Vagina (tissue), 2 donors: ENCODE data around the gene NEK7. TPM values are rescaled to one million over a fixed set of nuclear protein-coding genes. Genes with fewer than 3 reads are reported as not detected.
"Not testable (repeated sequence)": the region's sequence is repeated elsewhere in the genome, so short reads cannot be mapped to it uniquely, and the experiment has no call there.

Source experiments
- DNase-seq, 2 donors: peaks; one replicate each; pipeline ENCODE4 v3.0.0-alpha.2; 2017; ENCODE audit errors: extremely low spot score in 2 of 2
- H3K27ac ChIP-seq: fragments of 200-600 bp; sonication (generic); one replicate; pipeline ENCODE4 v1.5.1; 2019
- H3K27me3 ChIP-seq: fragments of 200-600 bp; sonication (generic); one replicate; pipeline ENCODE4 v1.5.1; 2019
- H3K36me3 ChIP-seq, 2 donors: fragments of 200-600 bp; sonication (generic); one replicate each; pipeline ENCODE4 v1.5.1; 2017 to 2019
- H3K4me1 ChIP-seq: fragments of 200-600 bp; sonication (generic); one replicate; pipeline ENCODE4 v1.5.1; 2019
- H3K4me3 ChIP-seq, 2 donors: fragments of 200-600 bp; sonication (generic); 1 replicate in 1 of 2; 2 replicates in 1 of 2; pipeline ENCODE4 v1.5.1; 2016 to 2019
- H3K9me3 ChIP-seq: fragments of 200-600 bp; sonication (generic); one replicate; pipeline ENCODE4 v1.5.1; 2019
- POLR2A ChIP-seq, 2 donors: fragments of 450-650 bp; IDR thresholded peaks; one replicate each; pipeline ENCODE4 v1.6.1; 2017; ENCODE audit warnings: antibody characterized with exemption in 2 of 2, mild to moderate bottlenecking in 2 of 2, moderate library complexity in 2 of 2
- POLR2AphosphoS5 ChIP-seq, 2 donors: sonication (generic); formaldehyde crosslinking; IDR thresholded peaks; one replicate each; pipeline ENCODE4 v1.9.0; 2017; ENCODE audit warnings: antibody characterized with exemption in 2 of 2, mild to moderate bottlenecking in 2 of 2, low read depth in 1 of 2; ENCODE audit not compliant: insufficient read depth in 1 of 2
- intact Hi-C: fragments of 100-400 bp; cut with DNase I; formaldehyde crosslinking; loops from one replicate; pipeline ENCODE4 v1.15.1; 2023
- total RNA-seq: library from RNA; depleted of rRNA; stranded (reverse); fragments of >200 nt; gene quantifications from one replicate; pipeline ENCODE4 v1.2.3, GENCODE V29; 2016
- TF ChIP-seq, protein P1 (sequence below), 3 experiments: fragments of 450-650 bp in 2 of 3; fragments of 200-600 bp in 1 of 3; sonication (generic) in 1 of 3; IDR thresholded peaks; one replicate each; pipeline ENCODE4 v1.5.1; 2017 to 2019; ENCODE audit warnings: antibody characterized with exemption in 3 of 3, mild to moderate bottlenecking in 2 of 3, moderate library complexity in 2 of 3

The NEK7 gene
- total RNA-seq, 1 donor from 2014 or later: 99.4 TPM

DNA sequence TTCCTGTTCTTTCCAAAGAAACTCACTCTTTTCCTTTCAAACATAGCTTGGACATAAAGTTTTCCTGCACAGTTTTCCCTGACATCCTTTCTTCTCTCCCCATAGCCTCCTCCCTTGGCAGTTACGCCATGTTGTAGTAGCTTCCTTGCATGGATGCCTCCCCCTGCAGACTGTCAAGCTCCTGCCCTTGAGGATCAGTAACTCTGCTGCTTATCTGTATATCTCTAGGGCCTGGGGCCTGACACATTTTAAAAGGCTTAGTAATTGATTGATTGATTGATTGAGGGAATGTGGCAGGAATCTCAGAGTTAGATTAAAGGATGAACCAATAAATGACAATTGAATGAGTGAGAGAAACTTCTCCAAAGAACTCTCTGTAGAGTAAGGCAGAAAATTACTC is 143.7 kb downstream of the NEK7 start:
- Histone ChIP-seq H3K9me3 (no peaks in the 10 kb centered on the region), H3K27me3 (no peaks in the 10 kb centered on the region), H3K36me3 (peaks cover 0 to 6% of the 10 kb centered on the region in 2 donors), H3K4me3 (no peak overlapping the region), H3K4me1 (no peaks in the 10 kb centered on the region), H3K27ac (no peak overlapping the region)
- DNase-seq: no peak
- TF ChIP-seq, protein P1, sequence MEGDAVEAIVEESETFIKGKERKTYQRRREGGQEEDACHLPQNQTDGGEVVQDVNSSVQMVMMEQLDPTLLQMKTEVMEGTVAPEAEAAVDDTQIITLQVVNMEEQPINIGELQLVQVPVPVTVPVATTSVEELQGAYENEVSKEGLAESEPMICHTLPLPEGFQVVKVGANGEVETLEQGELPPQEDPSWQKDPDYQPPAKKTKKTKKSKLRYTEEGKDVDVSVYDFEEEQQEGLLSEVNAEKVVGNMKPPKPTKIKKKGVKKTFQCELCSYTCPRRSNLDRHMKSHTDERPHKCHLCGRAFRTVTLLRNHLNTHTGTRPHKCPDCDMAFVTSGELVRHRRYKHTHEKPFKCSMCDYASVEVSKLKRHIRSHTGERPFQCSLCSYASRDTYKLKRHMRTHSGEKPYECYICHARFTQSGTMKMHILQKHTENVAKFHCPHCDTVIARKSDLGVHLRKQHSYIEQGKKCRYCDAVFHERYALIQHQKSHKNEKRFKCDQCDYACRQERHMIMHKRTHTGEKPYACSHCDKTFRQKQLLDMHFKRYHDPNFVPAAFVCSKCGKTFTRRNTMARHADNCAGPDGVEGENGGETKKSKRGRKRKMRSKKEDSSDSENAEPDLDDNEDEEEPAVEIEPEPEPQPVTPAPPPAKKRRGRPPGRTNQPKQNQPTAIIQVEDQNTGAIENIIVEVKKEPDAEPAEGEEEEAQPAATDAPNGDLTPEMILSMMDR (IDR thresholded peaks at IDR 0.05): no peak
- TF ChIP-seq POLR2A (IDR thresholded peaks at IDR 0.05): no peak
- no peak for TF ChIP-seq POLR2AphosphoS5 (IDR thresholded peaks at IDR 0.05; ENCODE audit: insufficient read depth in 1 of 2, low read depth in 1 of 2)
- intact Hi-C loops: no loop called here

- Histone ChIP-seq H3K27me3 (no peaks in the 10 kb centered on the region), H3K27ac (no peak overlapping the region), H3K36me3 (no peaks in the 10 kb centered on the region), H3K4me3 (no peak overlapping the region), H3K9me3 (no peaks in the 10 kb centered on the region), H3K4me1 (no peaks in the 10 kb centered on the region)
- DNase-seq: no peak
- intact Hi-C loops: no loop called here
- TF ChIP-seq, protein P1 (IDR thresholded peaks at IDR 0.05): no peak
- TF ChIP-seq POLR2A (IDR thresholded peaks at IDR 0.05): no peak
- no peak for TF ChIP-seq POLR2AphosphoS5 (IDR thresholded peaks at IDR 0.05; ENCODE audit: insufficient read depth in 1 of 2, low read depth in 1 of 2)
Observed at GRCh38 chr1:198304431-198304830, 147.6 kb downstream of the NEK7 start.

DNA sequence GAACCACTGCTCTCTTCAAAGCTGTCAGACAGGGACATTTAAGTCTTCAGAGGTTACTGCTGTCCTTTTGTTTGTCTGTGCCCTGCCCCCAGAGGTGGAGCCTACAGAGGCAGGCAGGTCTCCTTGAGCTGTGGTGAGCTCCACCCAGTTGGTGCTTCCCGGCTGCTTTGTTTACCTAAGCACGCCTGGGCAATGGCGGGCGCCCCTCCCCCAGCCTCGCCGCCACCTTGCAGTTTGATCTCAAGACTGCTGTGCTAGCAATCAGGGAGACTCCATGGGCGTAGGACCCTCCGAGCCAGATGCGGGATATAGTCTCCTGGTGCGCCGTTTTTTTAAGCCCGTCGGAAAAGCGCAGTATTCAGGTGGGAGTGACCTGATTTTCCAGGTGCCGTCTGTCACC is 158.0 kb downstream of the NEK7 start:
- DNase-seq, intact Hi-C loops, H3K27me3 ChIP-seq, H3K4me3 ChIP-seq, H3K9me3 ChIP-seq, H3K27ac ChIP-seq, H3K4me1 ChIP-seq, H3K36me3 ChIP-seq: not testable (repeated sequence)

DNA sequence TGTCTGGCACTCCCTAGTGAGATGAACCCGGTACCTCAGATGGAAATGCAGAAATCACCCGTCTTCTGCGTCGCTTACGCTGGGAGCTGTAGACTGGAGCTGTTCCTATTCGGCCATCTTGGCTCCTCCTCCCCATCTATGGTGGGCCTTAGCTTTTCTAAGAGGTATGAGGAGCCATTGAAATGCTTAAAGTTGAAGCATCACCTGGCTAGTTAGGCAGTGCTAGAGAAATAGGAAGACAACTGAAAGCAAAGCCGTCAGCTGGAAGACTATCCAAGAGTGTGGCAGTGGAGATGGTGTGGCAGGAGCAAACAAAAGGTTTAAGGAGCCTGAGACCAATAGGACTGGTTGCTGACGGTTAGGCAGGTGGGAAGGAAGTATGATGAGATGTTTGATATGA is 158.5 kb downstream of the NEK7 start:
- H3K36me3 ChIP-seq, H3K27ac ChIP-seq, intact Hi-C loops, H3K27me3 ChIP-seq, H3K9me3 ChIP-seq, DNase-seq, H3K4me1 ChIP-seq, H3K4me3 ChIP-seq: not testable (repeated sequence)

- no peak overlapping the region for H3K27ac ChIP-seq
- no peaks in the 10 kb centered on the region for H3K27me3 ChIP-seq
- H3K36me3 ChIP-seq: no peaks in the 10 kb centered on the region
- no peaks in the 10 kb centered on the region for H3K9me3 ChIP-seq
- no peaks in the 10 kb centered on the region for H3K4me1 ChIP-seq
- intact Hi-C loops: no loop called here
- TF ChIP-seq POLR2AphosphoS5 (IDR thresholded peaks at IDR 0.05; ENCODE audit: insufficient read depth in 1 of 2, low read depth in 1 of 2) (no peak), POLR2A (IDR thresholded peaks at IDR 0.05) (no peak)
- TF ChIP-seq, protein P1 (IDR thresholded peaks at IDR 0.05): no peak
- H3K4me3 ChIP-seq: no peak overlapping the region
- DNase-seq: no peak
Observed at GRCh38 chr1:198316546-198317100, 159.8 kb downstream of the NEK7 start.

GRCh38 chr1:198318085-198318484 is 161.3 kb downstream of the NEK7 start:
- Histone ChIP-seq H3K9me3 (no peaks in the 10 kb centered on the region), H3K27ac (no peak overlapping the region), H3K4me3 (no peak overlapping the region), H3K36me3 (peaks cover 0 to 8% of the 10 kb centered on the region in 2 donors), H3K27me3 (no peaks in the 10 kb centered on the region), H3K4me1 (no peaks in the 10 kb centered on the region)
- intact Hi-C loops: no loop called here
- DNase-seq: no peak
- TF ChIP-seq, protein P1 (IDR thresholded peaks at IDR 0.05): no peak
- no peak for TF ChIP-seq POLR2A (IDR thresholded peaks at IDR 0.05)
- no peak for TF ChIP-seq POLR2AphosphoS5 (IDR thresholded peaks at IDR 0.05; ENCODE audit: insufficient read depth in 1 of 2, low read depth in 1 of 2)
